DOHH2 (cell line): ENCODE results near the gene CPN1.

Source experiments
- EZH2phosphoT487 ChIP-seq: fragments of 200-600 bp; sonication (generic); IDR thresholded peaks from 2 replicates; pipeline ENCODE4 v1.6.1; 2017; ENCODE audit warnings: borderline replicate concordance, mild to moderate bottlenecking, antibody characterized with exemption, low read length, moderate library complexity, mixed read lengths
- TF ChIP-seq, protein P1 (sequence below): fragments of 200-600 bp; sonication (generic); IDR thresholded peaks from one replicate; pipeline ENCODE4 v1.5.1; 2014; ENCODE audit warnings: antibody characterized with exemption, mild to moderate bottlenecking, low read depth, low read length; ENCODE audit not compliant: poor library complexity, severe bottlenecking

DNA sequence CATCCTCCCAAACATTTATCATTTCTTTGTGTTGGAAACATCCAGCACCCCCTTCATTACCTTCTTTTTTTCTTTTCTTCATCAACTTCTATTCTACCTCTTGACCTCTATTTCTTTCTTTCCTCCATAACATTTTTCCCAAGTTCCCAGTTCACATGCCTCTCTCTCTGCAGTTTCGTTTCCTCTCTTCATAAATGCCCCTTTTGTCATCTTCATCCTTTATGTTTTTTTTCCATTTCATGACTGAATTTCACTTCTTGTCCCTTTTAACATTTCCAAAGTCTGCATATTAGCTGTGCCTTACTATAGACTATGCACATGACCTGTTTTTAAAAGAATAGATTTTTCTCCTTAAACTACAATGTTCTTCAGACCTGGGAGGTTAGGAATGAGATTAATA lies 23.7 kb downstream of the CPN1 start:
- TF ChIP-seq, protein P1, sequence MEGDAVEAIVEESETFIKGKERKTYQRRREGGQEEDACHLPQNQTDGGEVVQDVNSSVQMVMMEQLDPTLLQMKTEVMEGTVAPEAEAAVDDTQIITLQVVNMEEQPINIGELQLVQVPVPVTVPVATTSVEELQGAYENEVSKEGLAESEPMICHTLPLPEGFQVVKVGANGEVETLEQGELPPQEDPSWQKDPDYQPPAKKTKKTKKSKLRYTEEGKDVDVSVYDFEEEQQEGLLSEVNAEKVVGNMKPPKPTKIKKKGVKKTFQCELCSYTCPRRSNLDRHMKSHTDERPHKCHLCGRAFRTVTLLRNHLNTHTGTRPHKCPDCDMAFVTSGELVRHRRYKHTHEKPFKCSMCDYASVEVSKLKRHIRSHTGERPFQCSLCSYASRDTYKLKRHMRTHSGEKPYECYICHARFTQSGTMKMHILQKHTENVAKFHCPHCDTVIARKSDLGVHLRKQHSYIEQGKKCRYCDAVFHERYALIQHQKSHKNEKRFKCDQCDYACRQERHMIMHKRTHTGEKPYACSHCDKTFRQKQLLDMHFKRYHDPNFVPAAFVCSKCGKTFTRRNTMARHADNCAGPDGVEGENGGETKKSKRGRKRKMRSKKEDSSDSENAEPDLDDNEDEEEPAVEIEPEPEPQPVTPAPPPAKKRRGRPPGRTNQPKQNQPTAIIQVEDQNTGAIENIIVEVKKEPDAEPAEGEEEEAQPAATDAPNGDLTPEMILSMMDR, result no peak
- TF ChIP-seq EZH2phosphoT487, result no peak
